HG02943 (cell line): ENCODE measurements around the gene CFAP54.
"Not testable (repeated sequence)": the region's sequence is repeated elsewhere in the genome, so short reads cannot be mapped to it uniquely, and the experiment has no call there.

ENCODE experiments used
- ATAC-seq: cut with Tn5 transposase; IDR thresholded peaks from one replicate; pipeline ENCODE4 v1.9.1; 2021; ENCODE audit warnings: mild to moderate bottlenecking, low read depth, moderate library complexity; ENCODE audit not compliant: unreplicated experiment

Gene CFAP54

DNA sequence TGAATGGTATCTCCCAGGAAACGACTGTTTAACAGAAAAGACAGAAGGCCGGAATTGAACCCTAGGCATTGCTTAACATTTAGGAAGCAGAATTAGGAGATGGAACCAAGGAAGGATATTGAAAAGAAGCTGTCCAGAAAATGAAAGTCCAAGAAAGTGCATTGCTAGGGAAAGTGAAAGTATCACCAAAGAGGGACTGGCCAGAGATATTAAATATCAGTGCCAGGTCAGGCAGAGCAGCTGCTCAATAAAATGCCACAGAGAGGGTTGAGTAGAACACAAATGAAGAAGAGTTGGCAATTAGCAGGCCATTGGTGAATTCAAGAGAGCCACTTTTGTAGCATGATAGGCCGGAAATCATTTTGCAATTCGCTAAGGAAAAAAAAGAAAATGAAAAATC is 101.6 kb downstream of the CFAP54 start:
- no peak for ATAC-seq

DNA sequence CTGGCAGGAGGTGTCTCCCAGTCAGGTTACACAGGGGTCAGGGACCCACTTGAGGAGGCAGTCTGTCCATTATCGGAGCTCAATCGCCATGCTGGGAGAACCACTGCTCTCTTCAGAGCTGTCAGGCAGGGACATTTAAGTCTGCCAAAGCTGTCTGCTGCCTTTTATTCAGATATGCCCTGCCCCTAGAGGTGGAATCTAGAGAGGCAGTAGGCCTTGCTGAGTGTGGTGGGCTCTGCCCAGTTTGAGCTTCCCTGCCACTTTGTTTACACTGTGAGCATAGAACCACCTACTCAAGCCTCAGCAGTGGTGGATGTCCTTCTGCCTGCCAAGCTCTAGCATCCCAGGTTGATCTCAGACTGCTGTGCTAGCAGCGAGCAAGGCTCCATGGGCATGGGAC is 115.0 kb downstream of the CFAP54 start:
- ATAC-seq, result not testable (repeated sequence)

DNA sequence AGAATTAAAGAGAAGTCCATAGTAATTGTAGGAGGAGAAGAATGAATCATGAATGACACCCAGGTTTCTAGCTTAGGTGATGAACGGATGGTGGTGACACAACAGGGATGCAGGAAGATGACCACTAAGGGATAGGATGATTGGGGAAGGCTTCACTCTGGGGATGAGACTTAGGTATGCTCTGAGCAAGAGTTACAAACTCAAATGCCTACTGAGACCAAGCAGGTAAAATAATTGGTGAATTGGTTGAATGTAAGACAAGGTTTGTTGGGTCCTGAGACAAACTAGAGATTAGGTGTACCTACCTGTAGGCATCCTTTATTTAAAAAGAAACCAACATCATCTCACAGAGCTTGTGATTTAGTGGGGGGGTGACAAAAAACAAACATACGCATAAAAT is 116.3 kb downstream of the CFAP54 start:
- ATAC-seq, result no peak

DNA sequence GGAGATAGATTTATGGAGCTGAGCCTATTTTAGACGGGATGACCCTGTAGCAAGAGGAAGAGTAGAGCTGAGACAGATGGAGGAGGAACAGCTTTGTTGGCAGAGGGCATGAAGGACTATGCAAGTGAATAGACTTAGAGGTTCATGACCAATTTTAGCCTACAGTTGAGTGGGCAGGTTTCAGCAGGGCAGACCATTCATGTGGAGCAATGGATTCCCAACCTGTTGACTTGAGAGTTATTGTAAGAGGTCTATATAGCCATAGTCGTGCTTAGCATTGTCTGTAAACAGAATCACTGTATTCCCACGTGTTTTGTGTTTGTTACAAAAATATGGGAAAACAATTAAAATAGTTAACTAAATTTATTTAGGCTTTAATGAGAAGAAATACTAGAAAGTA is 116.8 kb downstream of the CFAP54 start:
- no peak for ATAC-seq

DNA sequence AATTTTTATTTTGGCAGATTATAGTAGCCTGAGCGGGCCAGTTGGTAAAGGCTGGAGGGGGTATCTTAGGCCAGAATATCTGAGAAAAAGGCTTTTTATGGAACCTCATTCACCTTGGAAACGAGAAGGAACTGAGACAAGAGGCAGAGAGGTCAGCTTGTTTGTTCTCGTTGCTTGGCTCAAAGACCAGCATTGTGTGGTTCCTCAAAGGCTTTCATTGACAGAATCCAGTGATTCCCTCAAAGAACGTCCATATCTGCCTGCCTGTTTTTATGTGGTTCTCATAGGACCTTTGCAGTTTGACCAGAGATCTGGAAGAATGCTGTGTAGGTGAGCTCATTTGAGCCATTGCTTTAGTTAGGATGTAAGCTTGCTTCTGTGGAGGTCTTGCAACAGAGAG is 117.3 kb downstream of the CFAP54 start:
- ATAC-seq, result no peak

DNA sequence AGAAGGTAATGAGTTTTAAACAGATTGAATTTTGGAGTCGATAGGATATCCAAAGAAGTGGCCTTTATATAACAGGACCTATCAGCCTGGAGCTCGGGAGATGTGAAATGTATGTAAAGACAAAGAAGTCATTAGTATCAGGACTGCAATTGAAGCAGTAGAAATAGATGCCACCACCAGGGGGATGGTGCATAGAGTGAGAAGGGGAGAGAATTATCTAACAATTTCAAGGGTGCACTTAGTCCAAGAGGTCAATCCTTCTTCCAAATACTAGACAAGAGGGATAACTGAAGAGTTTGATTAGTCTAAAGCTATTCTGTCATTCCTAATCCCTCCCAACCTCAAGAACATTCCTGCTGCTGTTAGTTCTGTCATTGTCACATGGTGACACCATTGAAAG is 127.8 kb downstream of the CFAP54 start:
- ATAC-seq, result no peak

DNA sequence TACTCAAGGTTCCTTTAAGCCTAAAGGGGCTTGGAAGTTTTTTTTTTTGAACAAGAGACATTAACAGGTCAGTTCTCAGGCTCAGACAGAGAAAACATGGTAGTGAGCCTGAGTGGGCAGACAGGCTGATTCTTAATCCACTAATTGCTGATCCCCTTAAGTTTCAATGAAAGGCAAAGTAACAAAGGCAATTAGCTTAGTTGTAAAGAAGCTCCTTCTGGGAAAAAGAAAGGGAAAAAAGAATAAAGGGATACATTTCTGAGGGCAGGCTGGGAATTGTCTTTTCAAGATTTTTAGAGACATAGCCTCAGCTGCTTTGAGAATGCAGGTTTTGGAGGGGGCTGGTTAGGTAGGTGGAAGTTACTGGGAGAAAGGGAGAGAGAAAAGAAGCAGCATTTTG is 133.8 kb downstream of the CFAP54 start:
- ATAC-seq, result no peak

DNA sequence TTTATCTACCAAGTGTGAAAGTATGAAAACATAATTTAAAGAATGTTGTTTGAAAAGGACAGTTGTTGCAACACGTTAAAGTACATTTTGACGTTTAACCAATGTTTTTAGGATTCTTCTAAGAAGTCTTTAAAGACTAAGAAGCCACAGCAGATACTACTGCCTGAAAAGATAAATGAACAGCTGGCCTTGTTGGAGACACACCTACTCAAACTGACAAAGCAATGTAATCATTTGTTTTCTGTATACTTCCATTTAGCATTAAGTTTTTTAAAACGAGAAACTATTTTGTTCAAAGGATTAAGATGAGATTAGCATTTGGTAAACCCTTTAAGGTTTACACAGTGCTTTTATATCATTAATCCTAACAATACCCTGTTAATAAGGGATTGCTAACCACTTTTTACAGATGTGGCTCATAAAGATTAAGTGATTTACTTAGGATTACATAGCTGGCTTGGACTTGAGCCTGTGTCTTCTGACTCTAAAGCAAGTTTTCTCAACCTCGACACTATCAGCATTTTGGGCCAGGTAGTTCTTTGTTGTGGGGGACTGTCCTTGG is 134.4 kb downstream of the CFAP54 start:
- ATAC-seq, result no peak

DNA sequence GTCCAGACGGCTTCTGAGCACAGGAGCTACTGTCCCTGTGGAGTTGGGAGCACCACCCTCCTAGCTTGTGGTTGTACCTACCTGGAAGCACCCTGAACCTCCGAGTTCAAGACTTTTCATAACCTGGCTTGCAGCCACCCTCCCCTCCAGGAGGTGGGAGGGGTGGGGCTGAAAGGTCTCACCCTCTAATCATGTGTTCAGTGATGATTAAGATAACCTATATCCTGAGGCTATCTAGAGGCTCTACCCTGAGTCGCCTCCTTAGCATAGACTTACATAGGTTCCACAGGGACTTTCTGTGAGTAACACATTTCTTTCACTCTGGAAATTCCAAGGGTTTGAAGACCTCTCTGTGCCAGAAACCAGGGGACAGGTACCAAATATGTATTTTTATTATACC is 146.5 kb downstream of the CFAP54 start:
- ATAC-seq, result no peak

DNA sequence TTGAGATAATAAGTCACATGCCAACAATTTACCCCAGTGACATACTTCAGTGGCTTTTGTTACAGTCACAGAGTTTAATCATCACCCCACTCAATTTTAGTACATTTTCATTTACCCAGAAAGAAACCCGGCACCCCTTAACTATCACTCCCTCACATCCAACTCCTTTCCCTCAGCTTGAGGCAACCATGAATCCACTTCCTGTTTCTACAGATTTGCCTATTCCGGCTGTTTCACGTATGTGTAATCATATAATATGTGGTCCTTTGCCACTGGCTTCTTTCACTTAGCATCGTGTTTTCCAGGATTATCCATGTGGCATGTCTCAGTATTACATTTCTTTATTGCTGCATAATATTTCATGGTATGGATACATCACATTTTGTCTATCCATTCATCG is 147.5 kb downstream of the CFAP54 start:
- ATAC-seq, result no peak

DNA sequence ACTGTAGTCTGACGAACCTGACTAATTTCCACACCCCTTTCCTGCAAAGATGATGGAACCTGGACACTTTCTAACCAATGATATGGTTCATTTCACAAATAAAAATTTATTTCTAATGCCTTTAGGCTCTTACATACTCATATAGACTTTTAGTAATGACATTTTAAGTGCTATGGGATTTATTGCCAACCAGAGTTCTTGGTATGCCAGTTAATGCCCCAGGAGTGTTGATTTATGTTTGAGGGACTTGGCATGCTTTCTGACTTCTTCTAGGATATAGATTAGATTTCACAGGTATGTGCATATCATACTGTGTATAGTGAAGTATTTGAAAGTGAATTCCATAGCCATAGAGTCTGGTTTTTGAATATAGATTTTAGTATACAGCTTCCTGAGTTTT is 159.5 kb downstream of the CFAP54 start:
- ATAC-seq, result no peak

DNA sequence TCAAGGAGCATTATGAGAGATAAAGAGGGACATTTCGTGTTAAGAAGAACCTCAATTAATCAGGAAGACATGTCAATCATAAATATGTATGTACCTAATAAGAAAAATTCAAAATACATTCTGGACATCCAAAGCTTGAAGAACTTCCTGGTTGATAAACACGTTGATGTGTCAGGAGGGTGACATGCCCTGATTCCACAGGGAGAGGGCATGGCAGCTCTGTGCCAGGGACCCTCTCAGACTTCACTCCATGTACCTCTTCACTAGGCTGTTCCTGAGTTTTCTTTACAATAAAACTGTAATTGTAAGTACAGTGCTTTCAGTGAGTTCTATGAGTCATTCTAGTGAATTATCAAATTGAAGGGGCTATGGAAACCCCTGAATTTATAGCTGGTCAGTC is 163.5 kb downstream of the CFAP54 start:
- no peak for ATAC-seq

DNA sequence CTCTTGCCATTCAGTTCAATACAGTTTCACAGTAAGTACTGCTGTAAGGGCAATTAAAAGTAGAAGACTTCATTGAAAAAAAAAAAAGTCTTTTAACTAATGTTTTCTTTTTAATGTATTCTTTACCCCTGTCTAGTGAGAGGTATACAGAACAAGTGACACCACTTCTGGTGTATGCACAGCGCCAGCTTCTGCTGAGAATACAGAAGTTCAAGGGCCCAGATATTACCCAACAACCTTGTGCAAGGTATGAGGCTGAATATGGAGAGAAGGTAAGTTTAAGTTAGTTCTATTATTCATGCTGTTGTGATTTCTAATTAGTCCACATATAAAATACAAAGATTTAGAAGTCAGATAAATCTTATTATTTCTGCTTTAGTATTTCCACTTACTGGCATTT is 168.7 kb downstream of the CFAP54 start:
- ATAC-seq, result no peak

DNA sequence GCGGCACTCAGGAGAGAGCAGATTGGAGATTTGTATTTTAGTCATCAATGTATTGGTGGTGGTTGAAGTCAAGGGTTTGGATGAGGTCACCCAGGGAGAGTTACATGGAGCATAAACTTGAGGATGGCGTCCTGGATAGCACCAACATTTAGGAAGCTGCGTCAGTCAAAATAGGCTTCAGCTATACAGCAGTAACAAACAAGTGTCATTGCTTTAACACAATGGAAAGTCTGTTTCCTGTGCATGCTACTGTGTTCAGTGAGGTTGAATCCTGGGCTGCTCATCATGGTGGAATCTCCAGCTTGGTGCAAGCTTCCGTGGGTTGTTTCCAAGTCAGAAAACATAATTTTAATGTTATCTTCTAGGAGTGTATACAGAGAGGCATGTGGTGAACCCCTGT is 180.4 kb downstream of the CFAP54 start:
- ATAC-seq, result no peak

DNA sequence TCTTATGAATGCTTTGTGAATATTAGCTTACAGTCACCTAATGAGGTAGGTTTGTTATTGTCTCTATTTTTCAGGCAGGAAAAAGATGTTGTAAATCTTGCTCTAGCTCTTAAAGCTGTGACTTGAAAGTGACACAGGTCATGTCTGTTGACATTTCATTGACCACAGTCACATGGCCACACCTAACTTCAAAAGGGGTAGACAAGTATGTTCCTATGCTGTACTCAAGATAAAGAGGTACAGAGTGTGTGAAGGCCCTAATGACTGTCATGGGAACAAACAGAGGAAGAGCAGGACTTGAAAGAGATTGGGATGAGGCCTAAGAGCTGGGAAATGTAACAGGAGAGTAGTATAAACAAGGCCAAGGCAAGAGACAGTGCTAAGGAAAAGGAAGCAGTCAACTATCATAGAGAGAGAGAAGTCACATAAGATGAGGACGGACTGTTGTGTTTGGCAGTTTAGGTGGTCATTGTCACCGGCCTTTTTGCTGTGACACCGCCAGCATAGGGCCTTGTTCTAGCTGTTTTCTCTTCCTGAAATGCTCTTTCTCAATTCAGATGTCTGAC is 181.0 kb downstream of the CFAP54 start:
- ATAC-seq, result no peak

DNA sequence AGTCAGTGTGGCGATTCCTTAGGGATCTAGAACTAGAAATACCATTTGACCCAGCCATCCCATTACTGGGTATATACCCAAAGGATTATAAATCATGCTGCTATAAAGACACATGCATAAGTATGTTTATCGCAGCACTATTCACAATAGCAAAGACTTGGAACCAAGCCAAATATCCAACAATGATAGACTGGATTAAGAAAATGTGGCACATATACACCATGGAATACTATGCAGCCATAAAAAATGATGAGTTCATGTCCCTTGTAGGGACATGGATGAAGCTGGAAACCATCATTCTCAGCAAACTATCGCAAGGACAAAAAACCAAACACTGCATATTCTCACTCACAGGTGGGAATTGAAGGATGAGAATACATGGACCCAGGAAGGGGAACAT is 186.1 kb downstream of the CFAP54 start:
- not testable (repeated sequence) for ATAC-seq

DNA sequence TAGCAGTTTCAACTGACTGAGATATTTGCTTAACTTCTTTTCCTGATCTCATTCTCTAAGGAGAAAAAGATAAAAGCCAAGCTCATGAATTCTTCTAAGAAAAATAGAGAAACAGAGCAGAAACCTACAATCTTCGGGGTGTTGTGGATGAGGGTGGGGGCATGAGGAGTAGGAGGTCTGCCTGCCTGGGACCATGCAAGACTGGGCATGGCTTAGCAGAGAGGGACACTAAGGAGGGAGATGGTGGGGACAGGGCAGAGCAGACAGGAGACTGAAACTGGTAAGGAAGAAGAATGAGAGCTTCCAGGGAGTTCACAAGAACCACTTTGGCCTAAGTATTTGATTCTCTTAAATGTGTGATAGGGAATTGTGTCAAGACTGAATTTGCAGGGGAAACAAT is 188.0 kb downstream of the CFAP54 start:
- no peak for ATAC-seq

DNA sequence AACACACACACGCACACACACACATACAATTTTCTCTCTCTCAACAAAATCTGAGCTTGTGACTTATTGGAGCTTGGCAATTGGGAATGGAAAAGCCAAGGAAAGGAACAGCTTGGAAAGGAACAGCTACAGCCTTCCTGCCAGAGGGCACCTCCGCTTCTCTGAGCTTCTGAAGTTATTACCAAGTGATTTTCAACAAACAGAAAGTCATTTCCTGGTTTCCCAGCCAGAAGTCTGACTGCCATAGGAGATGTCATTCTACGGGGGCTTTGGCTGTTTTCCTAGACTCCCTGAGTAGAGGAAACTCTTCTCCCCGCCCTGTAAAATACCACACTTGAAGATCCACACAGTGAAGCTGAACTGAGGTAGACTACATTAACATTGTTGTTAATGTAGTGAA is 198.3 kb downstream of the CFAP54 start:
- ATAC-seq, result no peak

DNA sequence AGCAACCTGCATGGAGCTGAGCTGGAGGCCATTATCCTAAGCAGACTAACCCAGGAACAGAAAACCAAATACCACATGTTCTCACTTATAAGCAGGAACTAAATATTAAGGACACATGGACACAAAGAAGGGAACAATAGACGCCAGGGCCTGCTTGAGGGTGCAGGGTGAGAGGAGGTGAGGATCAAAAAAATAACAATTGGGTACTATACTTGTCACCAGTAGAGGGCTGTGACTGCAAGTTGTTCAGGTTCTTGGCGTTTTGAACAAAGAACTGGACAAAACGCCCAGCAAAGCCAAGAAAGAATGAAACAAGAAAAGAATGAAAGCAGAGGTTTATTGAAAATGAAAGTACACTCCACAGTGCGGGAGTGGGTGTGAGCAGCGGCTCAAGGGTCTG is 209.1 kb downstream of the CFAP54 start:
- ATAC-seq, result no peak

DNA sequence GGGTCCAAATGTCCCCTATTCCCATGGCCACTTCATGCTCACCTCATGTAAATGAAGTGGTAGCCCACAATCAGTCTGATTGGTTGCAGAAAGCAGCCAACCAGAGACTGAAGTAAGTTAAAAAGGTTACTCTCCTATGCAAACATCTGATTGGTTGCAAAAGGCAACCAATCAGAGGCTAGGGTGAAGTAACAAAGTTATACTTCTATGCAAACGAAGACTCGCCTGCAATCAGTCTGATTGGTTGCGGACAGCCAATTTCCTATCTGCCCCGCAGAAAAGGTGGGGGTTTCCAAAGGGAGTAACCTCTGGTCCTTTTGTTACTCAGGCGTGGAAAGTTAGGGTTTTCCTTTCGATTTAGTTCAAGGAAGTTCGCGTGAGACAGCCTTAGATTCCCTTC is 209.6 kb downstream of the CFAP54 start:
- ATAC-seq, result no peak

DNA sequence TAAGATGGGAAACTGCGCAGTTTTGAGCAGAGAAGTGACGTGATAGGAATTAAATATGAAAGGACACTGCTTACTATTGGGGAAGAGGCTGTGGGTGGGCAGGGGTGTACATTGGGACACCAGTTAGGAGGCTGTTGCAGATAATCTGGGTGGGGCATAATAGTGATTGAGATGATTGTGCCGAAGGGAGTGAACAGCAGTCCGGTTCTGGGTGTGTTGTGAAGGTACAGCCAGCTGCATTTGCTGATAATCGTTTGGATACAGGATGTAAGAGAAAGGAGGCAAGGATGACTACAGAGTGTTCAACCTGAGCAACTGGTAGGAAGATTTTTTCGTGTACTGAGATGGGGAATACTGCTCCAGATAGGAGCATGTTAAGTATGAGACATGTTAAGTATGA is 212.5 kb downstream of the CFAP54 start:
- no peak for ATAC-seq

DNA sequence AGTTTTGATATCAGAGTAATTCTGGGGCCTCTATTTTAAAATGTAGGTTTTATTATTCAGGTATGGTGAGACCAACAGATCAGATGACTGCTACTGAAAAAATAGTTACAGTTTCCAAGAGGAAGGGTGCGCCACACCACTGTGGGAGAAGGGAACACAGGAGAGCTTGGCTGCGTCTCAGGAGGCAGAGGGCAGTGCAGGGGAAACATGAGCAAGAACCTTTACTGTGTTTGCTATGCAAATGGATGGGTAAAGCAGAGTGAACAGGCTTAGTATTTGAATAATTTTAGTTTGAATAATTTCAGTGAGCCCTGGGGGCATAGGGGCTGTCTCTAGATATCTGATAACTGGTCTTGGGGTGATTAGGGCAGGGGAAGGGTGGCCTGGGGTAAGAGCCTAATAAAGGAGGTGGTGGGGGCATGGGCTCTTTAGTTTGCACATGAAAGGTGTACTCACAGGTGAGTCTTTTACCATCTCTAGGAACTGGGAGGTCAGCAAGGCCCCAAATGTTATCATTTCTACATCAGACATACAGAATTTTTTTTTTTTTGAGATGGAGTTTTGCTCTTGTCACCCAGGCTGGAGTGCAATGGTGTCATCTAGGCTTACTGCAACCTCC is 220.9 kb downstream of the CFAP54 start:
- ATAC-seq, result no peak

DNA sequence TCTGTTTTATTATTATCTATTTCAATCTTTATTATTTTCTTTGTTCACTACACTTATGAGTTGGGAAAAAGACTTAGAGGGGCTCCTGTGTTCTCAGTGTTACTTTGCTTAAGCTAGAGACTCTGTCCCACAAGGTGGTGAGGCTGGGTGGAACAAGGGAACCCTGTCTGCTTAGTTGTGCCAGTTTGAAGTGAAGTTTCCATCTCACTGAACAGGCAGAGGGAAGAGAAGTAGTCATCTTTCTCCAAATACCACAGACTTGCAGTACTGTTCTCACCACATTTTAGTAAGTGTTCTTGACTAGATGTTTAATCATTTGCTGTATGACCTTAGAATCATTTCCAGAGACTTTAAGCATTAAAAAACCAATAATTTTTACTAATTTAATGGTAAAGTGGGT is 222.0 kb downstream of the CFAP54 start:
- no peak for ATAC-seq
